Stimulated activated CD8-positive, alpha-beta memory T cell treated with anti-CD3 and anti-CD28 coated beads, Interleukin-7, amount 100 ng/mL, for 1 hour (primary cell): ENCODE results near the gene TTN.

ENCODE experiments used
- DNase-seq, 2 donors: peaks; one replicate each; pipeline ENCODE4 v3.0.0-alpha.2; 2020; ENCODE audit warnings: low read depth in 2 of 2

TTN gene

GRCh38 chr2:178734518-178734917, 72.7 kb downstream of the TTN start:
- DNase-seq: no peak

- DNase-seq: no peak
Measured at GRCh38 chr2:178733975-178734374, 73.2 kb downstream of the TTN start.

GRCh38 chr2:178732913-178733312, 74.3 kb downstream of the TTN start:
- DNase-seq: no peak

- no peak for DNase-seq
Measured at GRCh38 chr2:178731300-178731699, 75.9 kb downstream of the TTN start.

- DNase-seq: no peak
Measured at GRCh38 chr2:178730049-178730448, 77.2 kb downstream of the TTN start.

- no peak for DNase-seq
Measured at GRCh38 chr2:178723786-178724346, 83.4 kb downstream of the TTN start.

GRCh38 chr2:178722296-178722695, 84.9 kb downstream of the TTN start:
- DNase-seq: no peak

- DNase-seq: no peak
Measured at GRCh38 chr2:178718988-178719387, 88.2 kb downstream of the TTN start.

- no peak for DNase-seq
Measured at GRCh38 chr2:178718283-178718682, 88.9 kb downstream of the TTN start.

GRCh38 chr2:178716394-178716793, 90.8 kb downstream of the TTN start:
- no peak for DNase-seq

- DNase-seq: no peak
Measured at GRCh38 chr2:178715366-178715765, 91.9 kb downstream of the TTN start.

- DNase-seq: no peak
Measured at GRCh38 chr2:178707476-178707875, 99.7 kb downstream of the TTN start.

GRCh38 chr2:178704876-178705275, 102.3 kb downstream of the TTN start:
- DNase-seq: no peak

- no peak for DNase-seq
Measured at GRCh38 chr2:178702361-178702760, 104.9 kb downstream of the TTN start.

GRCh38 chr2:178700922-178701342, 106.3 kb downstream of the TTN start:
- no peak for DNase-seq

- DNase-seq: no peak
Measured at GRCh38 chr2:178700136-178700535, 107.1 kb downstream of the TTN start.

- no peak for DNase-seq
Measured at GRCh38 chr2:178692845-178693244, 114.4 kb downstream of the TTN start.

- no peak for DNase-seq
Measured at GRCh38 chr2:178689808-178690207, 117.4 kb downstream of the TTN start.

GRCh38 chr2:178683877-178684276, 123.3 kb downstream of the TTN start:
- DNase-seq: no peak

- DNase-seq: no peak
Measured at GRCh38 chr2:178681081-178681480, 126.1 kb downstream of the TTN start.

- DNase-seq: no peak
Measured at GRCh38 chr2:178679891-178680290, 127.3 kb downstream of the TTN start.

- DNase-seq: no peak
Measured at GRCh38 chr2:178677599-178677998, 129.6 kb downstream of the TTN start.

GRCh38 chr2:178676046-178676445, 131.2 kb downstream of the TTN start:
- no peak for DNase-seq

- DNase-seq: no peak
Measured at GRCh38 chr2:178674122-178674521, 133.1 kb downstream of the TTN start.
